Fibroblast of pulmonary artery (primary cell): Measurements from ENCODE around the gene KRT6B.

ENCODE experiments used
- DNase-seq: peaks from one replicate; pipeline ENCODE4 v3.0.0-alpha.2; 2010; ENCODE audit warnings: low read depth
- H3K4me3 ChIP-seq: replicated peaks from 2 replicates; pipeline ENCODE4 v1.5.1; 2011; ENCODE audit warnings: low read depth, mild to moderate bottlenecking, control low read depth, low read length, moderate library complexity
- CTCF ChIP-seq: IDR thresholded peaks from 2 replicates; pipeline ENCODE4 v1.5.1; 2011; ENCODE audit warnings: mild to moderate bottlenecking, control low read depth, low read length, inconsistent platforms; ENCODE audit errors: missing control alignments

Gene KRT6B

DNA sequence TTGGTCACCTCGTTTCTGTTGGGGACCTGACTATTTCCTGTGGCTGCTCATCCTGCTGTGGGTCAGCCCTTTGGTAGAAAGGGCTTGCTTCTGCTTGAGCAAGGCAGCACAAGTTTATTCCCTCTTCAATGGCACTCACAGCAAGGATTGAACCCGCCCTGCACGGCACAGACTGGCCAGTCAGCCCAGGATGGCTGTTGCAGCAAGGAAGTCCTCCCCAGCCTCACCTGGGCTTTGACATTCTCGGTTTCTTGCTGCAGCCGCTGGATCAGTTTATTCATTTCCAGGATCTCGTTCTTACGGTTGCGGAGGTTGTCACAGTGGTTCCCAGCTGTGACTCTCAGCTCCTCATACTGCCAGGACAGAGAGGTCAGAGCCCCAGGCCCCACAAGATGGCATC, 55.3 kb downstream of the KRT6B start:
- TF ChIP-seq CTCF, result no peak
- no peak for DNase-seq
- no peak overlapping the region for H3K4me3 ChIP-seq
